Measurements from ENCODE around the gene ATAD3B. TPM values are rescaled to one million over a fixed set of nuclear protein-coding genes. Genes with fewer than 3 reads are reported as not detected.
"Not testable (repeated sequence)": the region's sequence is repeated elsewhere in the genome, so short reads cannot be mapped to it uniquely, and the experiment has no call there.

The ATAD3B gene
- total RNA-seq, 1 experiment from 2014 or later = 62.9 TPM

- H3K4me2 ChIP-seq (ENCODE audit: low read length); intact Hi-C loops (cut with micrococcal nuclease); BruUV-seq (replicated peaks); CTCF ChIA-PET; H3K9me3 ChIP-seq (ENCODE audit: control insufficient read depth in 1 of 2, insufficient read depth in 1 of 2, low read depth in 1 of 2, low read length in 2 of 2); H3K4me3 ChIP-seq (replicated peaks in 1 of 2; ENCODE audit: low read depth in 1 of 2, low read length in 2 of 2); H3K27ac ChIP-seq (ENCODE audit: low read depth, low read length); DNase-seq (ENCODE audit: low read depth, low spot score); H3K4me1 ChIP-seq (ENCODE audit: control insufficient read depth in 1 of 2, insufficient read depth in 2 of 2, low read length in 2 of 2); H3K27me3 ChIP-seq (ENCODE audit: insufficient read depth, low read length); H3K9ac ChIP-seq (ENCODE audit: low read length); H4K20me1 ChIP-seq (ENCODE audit: insufficient read depth); ATAC-seq; POLR2A ChIA-PET; H3K9me2 ChIP-seq (ENCODE audit: insufficient read depth); H2AFZ ChIP-seq (ENCODE audit: low read depth, low read length, poor library complexity, severe bottlenecking); RAD21 ChIA-PET (ENCODE audit: low non-redundant PET in 1 of 2, low total read pairs in 2 of 2, uncharacterized antibody in 2 of 2, unreplicated experiment in 2 of 2): not testable (repeated sequence)
- Histone ChIP-seq H3K79me2 (ENCODE audit: insufficient read depth, low read length) (peaks cover 25% of the 10 kb centered on the region), H3K36me3 (ENCODE audit: control insufficient read depth in 1 of 2, insufficient read depth in 2 of 2, low read length in 2 of 2) (peaks cover 7 to 24% of the 10 kb centered on the region in 2 experiments; a peak in 3 of 4 replicates)
These were observed 48.4 kb downstream of the ATAD3B start for GRCh38 chr1:1519805-1520505.

DNA sequence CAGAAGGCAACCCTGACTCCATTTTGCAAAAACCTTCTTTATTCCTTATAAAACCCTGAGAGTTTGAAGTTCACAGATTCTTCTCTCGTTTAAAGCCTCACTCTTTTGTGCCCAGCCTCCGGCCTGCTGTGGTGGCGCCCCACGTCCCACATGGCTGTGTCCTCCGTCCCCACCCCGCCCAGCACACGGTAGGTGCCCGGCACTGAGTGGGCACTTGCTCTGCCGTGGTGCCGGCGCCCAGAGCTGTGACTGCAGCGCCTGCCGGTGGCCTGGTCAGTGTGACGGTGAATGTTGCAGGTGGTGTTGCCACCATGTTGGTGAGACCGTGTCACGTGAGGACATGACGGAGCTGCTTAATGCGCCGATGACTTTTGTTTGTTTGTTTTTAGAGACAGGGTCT lies 49.8 kb downstream of the ATAD3B start:
- CTCF ChIA-PET = no interaction called here
- no peak overlapping the region for H2AFZ ChIP-seq (ENCODE audit: low read depth, low read length, poor library complexity, severe bottlenecking)
- RAD21 ChIA-PET (ENCODE audit: low non-redundant PET in 1 of 2, low total read pairs in 2 of 2, uncharacterized antibody in 2 of 2, unreplicated experiment in 2 of 2) = no interaction called here
- H3K4me2 ChIP-seq (ENCODE audit: low read length) = no peak overlapping the region
- DNase-seq (ENCODE audit: low read depth, low spot score) = no peak
- H3K36me3 ChIP-seq (ENCODE audit: control insufficient read depth in 1 of 2, insufficient read depth in 2 of 2, low read length in 2 of 2) = peaks cover 10 to 18% of the 10 kb centered on the region in 2 experiments; a peak in 3 of 4 replicates
- POLR2A ChIA-PET = no interaction called here
- TF ChIP-seq RAD21 (IDR thresholded peaks at IDR 0.05; ENCODE audit: low read depth) = no peak
- TF ChIP-seq POLR2AphosphoS5 (IDR thresholded peaks at IDR 0.05; ENCODE audit: low read depth, low read length) = no peak
- TF ChIP-seq ZNF274 (IDR thresholded peaks at IDR 0.05; ENCODE audit: low read depth, low read length) = no peak
- no peak for TF ChIP-seq MAX (IDR thresholded peaks at IDR 0.05)
- no peak for TF ChIP-seq ZFX (IDR thresholded peaks at IDR 0.05)
- intact Hi-C loops (cut with micrococcal nuclease) = no loop called here
- BruUV-seq (replicated peaks) = no TSS peak
- no peak overlapping the region for H3K9ac ChIP-seq (ENCODE audit: low read length)
- no peaks in the 10 kb centered on the region for H3K9me2 ChIP-seq (ENCODE audit: insufficient read depth)
- no peak overlapping the region for H3K27ac ChIP-seq (ENCODE audit: low read depth, low read length)
- no peaks in the 10 kb centered on the region for H4K20me1 ChIP-seq (ENCODE audit: insufficient read depth)
- H3K79me2 ChIP-seq (ENCODE audit: insufficient read depth, low read length) = peaks cover 11% of the 10 kb centered on the region; the same call in 1 of the 2 replicates
- H3K4me1 ChIP-seq (ENCODE audit: control insufficient read depth in 1 of 2, insufficient read depth in 2 of 2, low read length in 2 of 2) = no peaks in the 10 kb centered on the region
- ATAC-seq = no peak
- no peaks in the 10 kb centered on the region for H3K9me3 ChIP-seq (ENCODE audit: control insufficient read depth in 1 of 2, insufficient read depth in 1 of 2, low read depth in 1 of 2, low read length in 2 of 2)
- H3K27me3 ChIP-seq (ENCODE audit: insufficient read depth, low read length) = no peaks in the 10 kb centered on the region
- H3K4me3 ChIP-seq (replicated peaks in 1 of 2; ENCODE audit: low read depth in 1 of 2, low read length in 2 of 2) = no peak overlapping the region

DNA sequence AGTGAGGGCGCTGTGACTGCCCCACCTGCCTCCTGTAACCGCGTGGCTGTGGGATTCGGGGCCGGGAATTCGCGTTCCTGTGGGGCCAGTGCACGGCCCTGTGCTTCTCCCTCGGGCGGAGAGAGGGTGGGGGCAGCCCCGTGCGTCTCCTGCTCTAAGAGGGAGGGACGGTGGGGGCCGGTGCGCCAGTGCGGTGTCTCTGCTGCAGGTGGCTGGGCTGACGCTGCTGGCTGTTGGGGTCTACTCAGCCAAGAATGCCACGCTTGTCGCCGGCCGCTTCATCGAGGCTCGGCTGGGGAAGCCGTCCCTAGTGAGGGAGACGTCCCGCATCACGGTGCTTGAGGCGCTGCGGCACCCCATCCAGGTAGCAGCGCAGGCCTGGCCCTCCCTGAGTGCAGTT lies 51.0 kb downstream of the ATAD3B start:
- H3K9ac ChIP-seq (ENCODE audit: low read length); H3K9me3 ChIP-seq (ENCODE audit: control insufficient read depth in 1 of 2, insufficient read depth in 1 of 2, low read depth in 1 of 2, low read length in 2 of 2); H4K20me1 ChIP-seq (ENCODE audit: insufficient read depth); H2AFZ ChIP-seq (ENCODE audit: low read depth, low read length, poor library complexity, severe bottlenecking); H3K4me1 ChIP-seq (ENCODE audit: control insufficient read depth in 1 of 2, insufficient read depth in 2 of 2, low read length in 2 of 2); ATAC-seq; BruUV-seq (replicated peaks); intact Hi-C loops (cut with micrococcal nuclease); POLR2A ChIA-PET; DNase-seq (ENCODE audit: low read depth, low spot score); H3K27me3 ChIP-seq (ENCODE audit: insufficient read depth, low read length); H3K27ac ChIP-seq (ENCODE audit: low read depth, low read length); H3K9me2 ChIP-seq (ENCODE audit: insufficient read depth); RAD21 ChIA-PET (ENCODE audit: low non-redundant PET in 1 of 2, low total read pairs in 2 of 2, uncharacterized antibody in 2 of 2, unreplicated experiment in 2 of 2); CTCF ChIA-PET; H3K4me2 ChIP-seq (ENCODE audit: low read length); H3K4me3 ChIP-seq (replicated peaks in 1 of 2; ENCODE audit: low read depth in 1 of 2, low read length in 2 of 2); H3K79me2 ChIP-seq (ENCODE audit: insufficient read depth, low read length): not testable (repeated sequence)
- peaks cover 10 to 21% of the 10 kb centered on the region in 2 experiments; a peak in 3 of 4 replicates for H3K36me3 ChIP-seq (ENCODE audit: control insufficient read depth in 1 of 2, insufficient read depth in 2 of 2, low read length in 2 of 2)

DNA sequence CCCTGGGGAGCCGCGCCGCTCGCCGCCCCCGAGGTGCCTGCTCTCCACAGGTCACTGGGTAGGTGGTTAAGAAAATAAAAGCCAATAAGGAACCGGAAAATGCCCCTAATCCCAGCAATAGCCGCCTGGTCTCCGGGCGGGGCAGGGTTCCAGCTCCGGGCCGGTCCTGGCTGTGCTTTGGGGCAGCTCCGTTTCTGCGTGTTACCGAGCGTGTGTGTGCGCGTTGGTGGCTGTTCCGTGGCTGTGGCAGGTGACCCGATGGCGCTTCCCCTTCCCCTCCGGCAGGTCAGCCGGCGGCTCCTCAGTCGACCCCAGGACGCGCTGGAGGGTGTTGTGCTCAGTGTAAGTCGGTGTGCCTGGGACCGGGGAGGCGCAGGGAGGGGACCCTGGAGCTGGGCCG lies 51.7 kb downstream of the ATAD3B start:
- H3K9ac ChIP-seq (ENCODE audit: low read length); intact Hi-C loops (cut with micrococcal nuclease); CTCF ChIA-PET; H4K20me1 ChIP-seq (ENCODE audit: insufficient read depth); DNase-seq (ENCODE audit: low read depth, low spot score); POLR2A ChIA-PET; H2AFZ ChIP-seq (ENCODE audit: low read depth, low read length, poor library complexity, severe bottlenecking); ATAC-seq; H3K27me3 ChIP-seq (ENCODE audit: insufficient read depth, low read length); RAD21 ChIA-PET (ENCODE audit: low non-redundant PET in 1 of 2, low total read pairs in 2 of 2, uncharacterized antibody in 2 of 2, unreplicated experiment in 2 of 2); H3K4me3 ChIP-seq (replicated peaks in 1 of 2; ENCODE audit: low read depth in 1 of 2, low read length in 2 of 2); H3K9me3 ChIP-seq (ENCODE audit: control insufficient read depth in 1 of 2, insufficient read depth in 1 of 2, low read depth in 1 of 2, low read length in 2 of 2); H3K9me2 ChIP-seq (ENCODE audit: insufficient read depth); H3K27ac ChIP-seq (ENCODE audit: low read depth, low read length); BruUV-seq (replicated peaks); H3K4me1 ChIP-seq (ENCODE audit: control insufficient read depth in 1 of 2, insufficient read depth in 2 of 2, low read length in 2 of 2); H3K4me2 ChIP-seq (ENCODE audit: low read length); H3K79me2 ChIP-seq (ENCODE audit: insufficient read depth, low read length): not testable (repeated sequence)
- H3K36me3 ChIP-seq (ENCODE audit: control insufficient read depth in 1 of 2, insufficient read depth in 2 of 2, low read length in 2 of 2) = peaks cover 9 to 22% of the 10 kb centered on the region in 2 experiments; a peak in 3 of 4 replicates
